Epithelial cell of prostate (primary cell): ENCODE measurements around the gene CUX1.
A peak's percentile ranks its signal among the peaks of the same experiment; 100 is the strongest.
"Not testable (repeated sequence)": the region's sequence is repeated elsewhere in the genome, so short reads cannot be mapped to it uniquely, and the experiment has no call there.

Source experiments
- DNase-seq: peaks from one replicate; pipeline ENCODE4 v3.0.0-alpha.2; 2011; ENCODE audit warnings: low read depth, low spot score
- H3K27ac ChIP-seq: fragments of 450-650 bp; 2 replicates; pipeline ENCODE4 v1.5.1; 2017; ENCODE audit warnings: mild to moderate bottlenecking

The CUX1 gene

GRCh38 chr7:101991860-101992259, 174.4 kb downstream of the CUX1 start:
- no peak for DNase-seq
- H3K27ac ChIP-seq = no peak overlapping the region

- H3K27ac ChIP-seq = no peak overlapping the region
- no peak for DNase-seq
These were observed 175.9 kb downstream of the CUX1 start for GRCh38 chr7:101993311-101993710.

- no peak for DNase-seq
- no peak overlapping the region for H3K27ac ChIP-seq
These were observed 177.7 kb downstream of the CUX1 start for GRCh38 chr7:101995121-101995520.

- no peak overlapping the region for H3K27ac ChIP-seq
- DNase-seq = no peak
These were observed 178.8 kb downstream of the CUX1 start for GRCh38 chr7:101996131-101996691.

GRCh38 chr7:101996876-101997275, 179.4 kb downstream of the CUX1 start:
- H3K27ac ChIP-seq = no peak overlapping the region
- no peak for DNase-seq

- DNase-seq = no peak
- H3K27ac ChIP-seq = no peak overlapping the region
These were observed 180.8 kb downstream of the CUX1 start for GRCh38 chr7:101998029-101998905.

- no peak for DNase-seq
- no peak overlapping the region for H3K27ac ChIP-seq
These were observed 181.4 kb downstream of the CUX1 start for GRCh38 chr7:101998906-101999240.

- DNase-seq = no peak
- no peak overlapping the region for H3K27ac ChIP-seq
These were observed 182.0 kb downstream of the CUX1 start for GRCh38 chr7:101999393-101999792.

GRCh38 chr7:102000123-102000522, 182.7 kb downstream of the CUX1 start:
- no peak overlapping the region for H3K27ac ChIP-seq
- DNase-seq = no peak

GRCh38 chr7:102004229-102004628, 186.8 kb downstream of the CUX1 start:
- H3K27ac ChIP-seq = no peak overlapping the region
- DNase-seq = no peak

GRCh38 chr7:102004848-102005247, 187.4 kb downstream of the CUX1 start:
- DNase-seq = no peak
- H3K27ac ChIP-seq = no peak overlapping the region

GRCh38 chr7:102005933-102006480, 188.6 kb downstream of the CUX1 start:
- no peak overlapping the region for H3K27ac ChIP-seq
- DNase-seq = no peak

- DNase-seq = no peak
- no peak overlapping the region for H3K27ac ChIP-seq
These were observed 189.3 kb downstream of the CUX1 start for GRCh38 chr7:102006695-102007094.

GRCh38 chr7:102008535-102009262, 191.3 kb downstream of the CUX1 start:
- peak; percentile 52 for DNase-seq
- H3K27ac ChIP-seq = peak overlapping the region; percentile 39

- no peak for DNase-seq
- no peak overlapping the region for H3K27ac ChIP-seq
These were observed 192.2 kb downstream of the CUX1 start for GRCh38 chr7:102009628-102010027.

- H3K27ac ChIP-seq, DNase-seq: not testable (repeated sequence)
These were observed 194.8 kb downstream of the CUX1 start for GRCh38 chr7:102012112-102012830.

GRCh38 chr7:102012941-102013461, 195.6 kb downstream of the CUX1 start:
- no peak overlapping the region for H3K27ac ChIP-seq

GRCh38 chr7:102018876-102019275, 201.4 kb downstream of the CUX1 start:
- H3K27ac ChIP-seq = no peak overlapping the region
- no peak for DNase-seq

More at GRCh38 chr7:102012941-102013461, 195.6 kb downstream of the CUX1 start:
- DNase-seq = no peak

- H3K27ac ChIP-seq = no peak overlapping the region
- no peak for DNase-seq
These were observed 202.0 kb downstream of the CUX1 start for GRCh38 chr7:102019461-102019860.
